ENCODE measurements around the gene LINC01488.

The LINC01488 gene

DNA sequence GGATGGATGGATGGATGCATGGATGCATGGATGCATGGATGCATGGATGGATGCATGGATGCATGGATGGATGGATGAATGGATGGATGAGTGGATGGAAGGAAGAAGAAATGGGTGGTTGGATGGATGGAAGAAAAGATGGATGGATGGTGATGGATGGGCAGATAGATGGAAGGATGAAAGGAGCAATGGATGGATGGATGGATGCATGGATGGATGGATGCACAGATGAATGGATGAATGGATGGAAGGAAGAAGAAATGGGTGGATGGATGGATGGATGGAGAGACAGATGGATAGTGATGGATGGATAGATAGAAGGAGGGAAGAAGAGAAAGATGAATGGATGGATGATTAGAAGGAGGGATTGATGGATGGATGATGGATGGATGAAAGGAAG is 30.2 kb upstream of the LINC01488 start (continued):
- TF ChIP-seq, protein P1, sequence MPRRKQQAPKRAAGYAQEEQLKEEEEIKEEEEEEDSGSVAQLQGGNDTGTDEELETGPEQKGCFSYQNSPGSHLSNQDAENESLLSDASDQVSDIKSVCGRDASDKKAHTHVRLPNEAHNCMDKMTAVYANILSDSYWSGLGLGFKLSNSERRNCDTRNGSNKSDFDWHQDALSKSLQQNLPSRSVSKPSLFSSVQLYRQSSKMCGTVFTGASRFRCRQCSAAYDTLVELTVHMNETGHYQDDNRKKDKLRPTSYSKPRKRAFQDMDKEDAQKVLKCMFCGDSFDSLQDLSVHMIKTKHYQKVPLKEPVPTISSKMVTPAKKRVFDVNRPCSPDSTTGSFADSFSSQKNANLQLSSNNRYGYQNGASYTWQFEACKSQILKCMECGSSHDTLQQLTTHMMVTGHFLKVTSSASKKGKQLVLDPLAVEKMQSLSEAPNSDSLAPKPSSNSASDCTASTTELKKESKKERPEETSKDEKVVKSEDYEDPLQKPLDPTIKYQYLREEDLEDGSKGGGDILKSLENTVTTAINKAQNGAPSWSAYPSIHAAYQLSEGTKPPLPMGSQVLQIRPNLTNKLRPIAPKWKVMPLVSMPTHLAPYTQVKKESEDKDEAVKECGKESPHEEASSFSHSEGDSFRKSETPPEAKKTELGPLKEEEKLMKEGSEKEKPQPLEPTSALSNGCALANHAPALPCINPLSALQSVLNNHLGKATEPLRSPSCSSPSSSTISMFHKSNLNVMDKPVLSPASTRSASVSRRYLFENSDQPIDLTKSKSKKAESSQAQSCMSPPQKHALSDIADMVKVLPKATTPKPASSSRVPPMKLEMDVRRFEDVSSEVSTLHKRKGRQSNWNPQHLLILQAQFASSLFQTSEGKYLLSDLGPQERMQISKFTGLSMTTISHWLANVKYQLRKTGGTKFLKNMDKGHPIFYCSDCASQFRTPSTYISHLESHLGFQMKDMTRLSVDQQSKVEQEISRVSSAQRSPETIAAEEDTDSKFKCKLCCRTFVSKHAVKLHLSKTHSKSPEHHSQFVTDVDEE (CRISPR knock-in tag; IDR thresholded peaks at IDR 0.05), result no peak
- TF ChIP-seq ZNF8 (CRISPR knock-in tag; IDR thresholded peaks at IDR 0.05) (no peak), ZC3H10 (CRISPR knock-in tag; IDR thresholded peaks at IDR 0.05) (no peak), ARNTL (CRISPR knock-in tag; IDR thresholded peaks at IDR 0.05; ENCODE audit: borderline replicate concordance, low read depth) (no peak), ZNF70 (CRISPR knock-in tag; IDR thresholded peaks at IDR 0.05) (no peak), ZFP30 (CRISPR knock-in tag; IDR thresholded peaks at IDR 0.05) (no peak), GLIS3 (CRISPR knock-in tag; IDR thresholded peaks at IDR 0.05) (no peak)

DNA sequence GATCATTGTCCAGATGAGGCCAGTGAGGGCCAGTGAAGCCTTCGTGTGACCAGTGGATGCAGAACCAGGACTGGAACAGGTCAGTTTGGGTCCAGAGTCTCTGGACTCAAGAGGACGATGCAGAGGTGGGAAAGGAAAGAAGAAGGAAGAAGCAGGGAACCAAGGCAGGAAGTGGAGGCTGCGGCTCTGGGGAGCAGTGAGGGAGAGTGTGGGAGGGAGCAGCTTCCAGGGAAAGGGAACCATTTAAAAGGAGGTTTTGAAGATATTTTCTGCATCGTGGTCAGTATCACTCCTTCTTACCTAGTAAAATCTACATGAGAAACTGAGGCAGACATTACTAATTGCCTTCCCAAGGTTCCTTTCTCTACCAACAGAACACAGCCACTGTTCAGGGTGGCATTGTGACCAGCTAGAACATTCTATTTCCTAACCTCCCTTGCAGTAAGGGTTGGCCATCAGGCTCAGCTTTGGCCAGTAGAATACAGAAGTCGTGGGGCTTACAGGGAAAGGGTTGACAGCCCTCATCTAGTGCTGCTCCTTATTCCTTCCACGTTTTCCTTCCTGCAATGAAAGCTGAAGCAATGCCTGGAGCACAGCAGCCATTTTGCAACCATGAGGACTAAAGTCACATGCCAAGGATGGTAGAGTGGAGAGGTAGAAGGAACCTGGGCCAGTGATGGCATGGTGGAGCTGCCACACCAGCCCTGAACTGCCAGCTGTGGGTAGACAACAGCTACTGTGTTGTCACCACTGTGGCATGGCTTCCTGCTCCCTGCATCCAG is 29.1 kb upstream of the LINC01488 start:
- TF ChIP-seq, protein P2, sequence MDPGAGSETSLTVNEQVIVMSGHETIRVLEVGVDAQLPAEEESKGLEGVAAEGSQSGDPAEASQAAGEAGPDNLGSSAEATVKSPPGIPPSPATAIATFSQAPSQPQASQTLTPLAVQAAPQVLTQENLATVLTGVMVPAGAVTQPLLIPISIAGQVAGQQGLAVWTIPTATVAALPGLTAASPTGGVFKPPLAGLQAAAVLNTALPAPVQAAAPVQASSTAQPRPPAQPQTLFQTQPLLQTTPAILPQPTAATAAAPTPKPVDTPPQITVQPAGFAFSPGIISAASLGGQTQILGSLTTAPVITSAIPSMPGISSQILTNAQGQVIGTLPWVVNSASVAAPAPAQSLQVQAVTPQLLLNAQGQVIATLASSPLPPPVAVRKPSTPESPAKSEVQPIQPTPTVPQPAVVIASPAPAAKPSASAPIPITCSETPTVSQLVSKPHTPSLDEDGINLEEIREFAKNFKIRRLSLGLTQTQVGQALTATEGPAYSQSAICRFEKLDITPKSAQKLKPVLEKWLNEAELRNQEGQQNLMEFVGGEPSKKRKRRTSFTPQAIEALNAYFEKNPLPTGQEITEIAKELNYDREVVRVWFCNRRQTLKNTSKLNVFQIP (CRISPR knock-in tag; IDR thresholded peaks at IDR 0.05; ENCODE audit: borderline replicate concordance, low read depth), result no peak
- TF ChIP-seq BACH2 (CRISPR knock-in tag; IDR thresholded peaks at IDR 0.05; ENCODE audit: borderline replicate concordance), result no peak
- no peak for TF ChIP-seq RARB (CRISPR knock-in tag; IDR thresholded peaks at IDR 0.05)
- TF ChIP-seq ZNF565 (CRISPR knock-in tag; conservative IDR thresholded peaks at IDR 0.05; ENCODE audit: low read depth), result no peak
- no peak for ATAC-seq

DNA sequence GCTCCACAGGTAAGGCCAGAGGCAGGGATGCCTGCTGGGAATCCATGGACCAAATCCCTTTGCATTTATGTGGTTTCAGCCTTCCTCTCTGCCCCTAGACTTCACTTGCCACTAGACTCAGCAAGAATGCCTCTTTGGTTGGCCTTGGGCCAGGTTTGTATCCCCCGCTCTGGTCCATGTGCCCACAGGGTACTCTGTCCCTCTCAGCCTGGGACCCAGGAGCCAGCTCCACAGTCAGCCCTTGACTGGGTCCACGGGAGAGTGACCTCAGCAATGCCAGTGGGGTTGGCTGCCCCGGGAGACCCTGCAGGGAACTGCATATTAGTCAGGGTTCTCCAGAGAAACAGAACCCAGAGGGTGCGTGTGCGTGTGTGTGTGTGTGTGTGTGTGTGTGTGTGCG is 28.3 kb upstream of the LINC01488 start:
- ATAC-seq, result no peak
- TF ChIP-seq RARB (CRISPR knock-in tag; IDR thresholded peaks at IDR 0.05) (no peak), PPARA (CRISPR knock-in tag; IDR thresholded peaks at IDR 0.05; ENCODE audit: borderline replicate concordance) (no peak), SNAI2 (CRISPR knock-in tag; IDR thresholded peaks at IDR 0.05) (no peak)
- TF ChIP-seq, protein P2 (CRISPR knock-in tag; IDR thresholded peaks at IDR 0.05; ENCODE audit: borderline replicate concordance, low read depth), result no peak

DNA sequence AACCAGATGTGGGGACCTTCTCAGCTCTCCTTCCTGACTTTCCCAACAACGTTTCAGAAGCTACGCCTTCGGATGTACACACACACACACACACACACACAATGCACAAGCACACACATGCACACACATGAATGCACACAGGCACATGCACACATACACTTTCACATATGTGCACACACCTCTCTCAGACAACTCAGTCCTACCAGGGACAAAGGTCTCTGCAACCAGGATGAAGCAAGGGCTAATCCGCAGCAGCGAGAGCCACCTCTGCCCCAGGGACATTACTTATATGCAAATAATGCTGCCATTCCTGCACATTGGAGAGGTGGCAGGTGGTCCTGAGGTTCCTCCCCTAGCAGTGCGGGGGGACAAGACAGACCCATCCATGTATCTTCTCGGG is 27.4 kb upstream of the LINC01488 start:
- TF ChIP-seq CSDC2 (CRISPR knock-in tag; IDR thresholded peaks at IDR 0.05) (no peak), BACH2 (CRISPR knock-in tag; IDR thresholded peaks at IDR 0.05; ENCODE audit: borderline replicate concordance) (no peak), OSR1 (CRISPR knock-in tag; IDR thresholded peaks at IDR 0.05) (no peak), ZFP3 (CRISPR knock-in tag; IDR thresholded peaks at IDR 0.05) (no peak), ESRRG (CRISPR knock-in tag; IDR thresholded peaks at IDR 0.05) (no peak), TCF4 (CRISPR knock-in tag; IDR thresholded peaks at IDR 0.05; ENCODE audit: borderline replicate concordance) (no peak), ZFP30 (CRISPR knock-in tag; IDR thresholded peaks at IDR 0.05) (no peak), ZNF565 (CRISPR knock-in tag; conservative IDR thresholded peaks at IDR 0.05; ENCODE audit: low read depth) (no peak)
- TF ChIP-seq, protein P3, sequence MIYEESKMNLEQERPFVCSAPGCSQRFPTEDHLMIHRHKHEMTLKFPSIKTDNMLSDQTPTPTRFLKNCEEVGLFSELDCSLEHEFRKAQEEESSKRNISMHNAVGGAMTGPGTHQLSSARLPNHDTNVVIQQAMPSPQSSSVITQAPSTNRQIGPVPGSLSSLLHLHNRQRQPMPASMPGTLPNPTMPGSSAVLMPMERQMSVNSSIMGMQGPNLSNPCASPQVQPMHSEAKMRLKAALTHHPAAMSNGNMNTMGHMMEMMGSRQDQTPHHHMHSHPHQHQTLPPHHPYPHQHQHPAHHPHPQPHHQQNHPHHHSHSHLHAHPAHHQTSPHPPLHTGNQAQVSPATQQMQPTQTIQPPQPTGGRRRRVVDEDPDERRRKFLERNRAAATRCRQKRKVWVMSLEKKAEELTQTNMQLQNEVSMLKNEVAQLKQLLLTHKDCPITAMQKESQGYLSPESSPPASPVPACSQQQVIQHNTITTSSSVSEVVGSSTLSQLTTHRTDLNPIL (CRISPR knock-in tag; IDR thresholded peaks at IDR 0.05; ENCODE audit: low read depth), result no peak
- TF ChIP-seq, protein P4, sequence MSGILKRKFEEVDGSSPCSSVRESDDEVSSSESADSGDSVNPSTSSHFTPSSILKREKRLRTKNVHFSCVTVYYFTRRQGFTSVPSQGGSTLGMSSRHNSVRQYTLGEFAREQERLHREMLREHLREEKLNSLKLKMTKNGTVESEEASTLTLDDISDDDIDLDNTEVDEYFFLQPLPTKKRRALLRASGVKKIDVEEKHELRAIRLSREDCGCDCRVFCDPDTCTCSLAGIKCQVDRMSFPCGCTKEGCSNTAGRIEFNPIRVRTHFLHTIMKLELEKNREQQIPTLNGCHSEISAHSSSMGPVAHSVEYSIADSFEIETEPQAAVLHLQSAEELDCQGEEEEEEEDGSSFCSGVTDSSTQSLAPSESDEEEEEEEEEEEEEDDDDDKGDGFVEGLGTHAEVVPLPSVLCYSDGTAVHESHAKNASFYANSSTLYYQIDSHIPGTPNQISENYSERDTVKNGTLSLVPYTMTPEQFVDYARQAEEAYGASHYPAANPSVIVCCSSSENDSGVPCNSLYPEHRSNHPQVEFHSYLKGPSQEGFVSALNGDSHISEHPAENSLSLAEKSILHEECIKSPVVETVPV (CRISPR knock-in tag; IDR thresholded peaks at IDR 0.05), result no peak

More for the DNA sequence above, 27.4 kb upstream of the LINC01488 start:
- no peak for ATAC-seq
